CD14-positive monocyte (primary cell): ENCODE data around the gene LIPE. TPM values are rescaled to one million over a fixed set of nuclear protein-coding genes. Genes with fewer than 3 reads are reported as not detected.

Experiments
- DNase-seq, 3 donors: peaks; one replicate each; pipeline ENCODE4 v3.0.0-alpha.2; 2011 to 2022
- H2AFZ ChIP-seq: 2 replicates; pipeline ENCODE4 v1.6.0; 2012; ENCODE audit warnings: mild to moderate bottlenecking, low read depth, low read length, inconsistent platforms; ENCODE audit not compliant: insufficient read depth, poor library complexity, severe bottlenecking
- H3K27ac ChIP-seq, 2 donors: 1 replicate in 1 of 2; 2 replicates in 1 of 2; pipeline ENCODE4 v1.5.1; 2012 to 2013; ENCODE audit warnings: low read length in 2 of 2, control low read depth in 1 of 2, inconsistent platforms in 1 of 2, low read depth in 1 of 2, mild to moderate bottlenecking in 1 of 2
- H3K27me3 ChIP-seq, 2 donors: one replicate each; pipeline versions ENCODE4 v1.6.0 to v1.6.1; 2011 to 2013; ENCODE audit warnings: low read length in 2 of 2; ENCODE audit not compliant: control insufficient read depth in 2 of 2, insufficient read depth in 2 of 2
- H3K36me3 ChIP-seq, 2 donors: replicated peaks in 1 of 2; 1 replicate in 1 of 2; 2 replicates in 1 of 2; pipeline versions ENCODE4 v1.5.1 to v1.6.1; 2012 to 2013; ENCODE audit warnings: low read length in 2 of 2, control low read depth in 1 of 2, inconsistent platforms in 1 of 2, mild to moderate bottlenecking in 1 of 2; ENCODE audit not compliant: insufficient read depth in 2 of 2, control insufficient read depth in 1 of 2
- H3K4me1 ChIP-seq, 2 donors: 1 replicate in 1 of 2; 2 replicates in 1 of 2; pipeline versions ENCODE4 v1.5.1 to v1.6.1; 2012 to 2013; ENCODE audit warnings: low read length in 2 of 2, control low read depth in 1 of 2, inconsistent platforms in 1 of 2, mild to moderate bottlenecking in 1 of 2, moderate library complexity in 1 of 2; ENCODE audit not compliant: insufficient read depth in 2 of 2, control insufficient read depth in 1 of 2
- H3K4me2 ChIP-seq: replicated peaks from 2 replicates; pipeline ENCODE3; 2012; ENCODE audit warnings: low read length, moderate library complexity, mild to moderate bottlenecking; ENCODE audit not compliant: poor library complexity, severe bottlenecking; ENCODE audit errors: extremely low read depth
- H3K4me3 ChIP-seq, 3 experiments: fragments of 200-600 bp in 1 of 3; sonication (generic) in 1 of 3; replicated peaks in 1 of 3; 1 replicate in 2 of 3; 2 replicates in 1 of 3; pipeline ENCODE4 v1.5.1; 2011 to 2013; ENCODE audit warnings: low read length in 3 of 3, mild to moderate bottlenecking in 3 of 3, control low read depth in 2 of 3, low read depth in 2 of 3, inconsistent platforms in 1 of 3, moderate library complexity in 1 of 3
- H3K79me2 ChIP-seq: 2 replicates; pipeline ENCODE4 v1.6.0; 2012; ENCODE audit warnings: mild to moderate bottlenecking, control low read depth, inconsistent platforms, low read length, moderate library complexity; ENCODE audit not compliant: insufficient read depth
- H3K9ac ChIP-seq: 2 replicates; pipeline ENCODE4 v1.6.0; 2017; ENCODE audit warnings: low read length, mild to moderate bottlenecking; ENCODE audit not compliant: insufficient read depth, poor library complexity, severe bottlenecking
- H3K9me3 ChIP-seq, 2 donors: replicated peaks in 1 of 2; 1 replicate in 1 of 2; 2 replicates in 1 of 2; pipeline versions ENCODE4 v1.5.1 to v1.6.1; 2012 to 2013; ENCODE audit warnings: low read length in 2 of 2, control low read depth in 1 of 2; ENCODE audit not compliant: control insufficient read depth in 1 of 2, insufficient read depth in 1 of 2
- H4K20me1 ChIP-seq: 2 replicates; pipeline ENCODE4 v1.6.0; 2012; ENCODE audit warnings: mild to moderate bottlenecking, low read length, control low read depth, moderate library complexity; ENCODE audit not compliant: insufficient read depth
- H3K27ac Mint-ChIP-seq, 7 donors: one replicate each; pipeline ENCODE4 v1.8.0; 2020; ENCODE audit warnings: mild to moderate bottlenecking in 7 of 7, mixed read lengths in 7 of 7, moderate library complexity in 6 of 7, inconsistent platforms in 2 of 7
- H3K27me3 Mint-ChIP-seq, 3 donors: one replicate each; pipeline ENCODE4 v1.8.0; 2021 to 2022; ENCODE audit warnings: low read depth in 3 of 3, mild to moderate bottlenecking in 3 of 3, mixed read lengths in 3 of 3, moderate library complexity in 3 of 3, inconsistent platforms in 1 of 3
- H3K36me3 Mint-ChIP-seq, 2 donors: one replicate each; pipeline ENCODE4 v1.8.0; 2020; ENCODE audit warnings: mixed read lengths in 2 of 2, inconsistent platforms in 1 of 2, mild to moderate bottlenecking in 1 of 2
- H3K4me1 Mint-ChIP-seq: one replicate; pipeline ENCODE4 v1.8.0; 2020; ENCODE audit warnings: mild to moderate bottlenecking, mixed read lengths
- H3K4me3 Mint-ChIP-seq, 2 donors: one replicate each; pipeline ENCODE4 v1.8.0; 2020; ENCODE audit warnings: mild to moderate bottlenecking in 2 of 2, mixed read lengths in 2 of 2, moderate library complexity in 1 of 2
- H3K9me3 Mint-ChIP-seq, 7 donors: one replicate each; pipeline ENCODE4 v1.8.0; 2020 to 2022; ENCODE audit warnings: mixed read lengths in 7 of 7, mild to moderate bottlenecking in 6 of 7, moderate library complexity in 6 of 7, inconsistent platforms in 2 of 7
- WGBS: methylation state at CpG from one replicate; pipeline ENCODE4 v1.1.5; 2013; ENCODE audit warnings: missing lambda C conversion rate; ENCODE audit not compliant: insufficient coverage; 5-methylcytosine and 5-hydroxymethylcytosine counted together
- intact Hi-C, 2 donors: fragments of 100-400 bp; cut with micrococcal nuclease; formaldehyde crosslinking; loops; one replicate each; pipeline versions ENCODE4 v1.15.0 to v1.15.1; 2023
- polyA plus RNA-seq, 3 donors: library from polyadenylated mRNA; depleted of rRNA in 1 of 3; unstranded in 2 of 3; stranded (reverse) in 1 of 3; fragments of 300-500 nt in 2 of 3; fragments of >200 nt in 1 of 3; fragmentation: Illumina TruSeq in 2 of 3; gene quantifications; 1 replicate in 2 of 3; 2 replicates in 1 of 3; pipeline ENCODE4 v1.2.3, GENCODE V29; 2012 to 2021
- TF ChIP-seq, protein P1 (sequence below): fragments of 200-600 bp; IDR thresholded peaks from one replicate; pipeline ENCODE4 v1.8.0; 2022; ENCODE audit warnings: antibody characterized with exemption, mild to moderate bottlenecking

LIPE gene
- polyA plus RNA-seq, 3 donors, result 0.31 TPM; not detected in 2

DNA sequence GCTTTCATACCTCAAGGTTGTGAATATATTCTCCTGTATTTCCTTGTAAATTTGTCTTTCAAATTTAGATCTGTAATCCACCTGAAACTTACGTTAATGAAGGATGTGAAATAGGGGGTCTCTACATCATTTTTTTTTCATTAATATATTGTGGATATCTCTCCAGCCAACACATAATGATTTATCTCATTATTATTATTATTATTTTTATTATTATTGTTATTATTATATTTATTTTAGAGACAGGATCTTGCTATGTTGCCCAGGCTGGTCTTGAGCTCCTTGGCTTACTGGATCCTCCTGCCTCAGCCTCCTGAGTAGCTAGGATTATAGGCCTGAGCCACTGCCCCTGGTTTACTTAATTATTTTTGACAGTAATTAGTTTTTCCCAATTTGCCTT, 4.3 kb upstream of the LIPE start:
- Mint-ChIP-seq H3K27ac (no peak overlapping the region), H3K36me3 (no peaks in the 10 kb centered on the region), H3K4me1 (peaks cover 3% of the 10 kb centered on the region), H3K27me3 (peaks cover 0 to 17% (median 9%) of the 10 kb centered on the region in 3 donors), H3K9me3 (no peaks in the 10 kb centered on the region), H3K4me3 (no peak overlapping the region)
- Histone ChIP-seq H3K36me3 (no peaks in the 10 kb centered on the region), H3K9me3 (no peaks in the 10 kb centered on the region), H3K79me2 (no peaks in the 10 kb centered on the region), H4K20me1 (no peaks in the 10 kb centered on the region), H3K4me1 (no peaks in the 10 kb centered on the region), H2AFZ (no peak overlapping the region), H3K9ac (no peak overlapping the region), H3K4me2 (no peak overlapping the region), H3K4me3 (no peak overlapping the region), H3K27me3 (no peaks in the 10 kb centered on the region), H3K27ac (no peak overlapping the region)
- intact Hi-C loops, result no loop called here
- no CpG with 5 or more reads among the region's 1 CpG for WGBS
- DNase-seq, result no peak
- TF ChIP-seq, protein P1, sequence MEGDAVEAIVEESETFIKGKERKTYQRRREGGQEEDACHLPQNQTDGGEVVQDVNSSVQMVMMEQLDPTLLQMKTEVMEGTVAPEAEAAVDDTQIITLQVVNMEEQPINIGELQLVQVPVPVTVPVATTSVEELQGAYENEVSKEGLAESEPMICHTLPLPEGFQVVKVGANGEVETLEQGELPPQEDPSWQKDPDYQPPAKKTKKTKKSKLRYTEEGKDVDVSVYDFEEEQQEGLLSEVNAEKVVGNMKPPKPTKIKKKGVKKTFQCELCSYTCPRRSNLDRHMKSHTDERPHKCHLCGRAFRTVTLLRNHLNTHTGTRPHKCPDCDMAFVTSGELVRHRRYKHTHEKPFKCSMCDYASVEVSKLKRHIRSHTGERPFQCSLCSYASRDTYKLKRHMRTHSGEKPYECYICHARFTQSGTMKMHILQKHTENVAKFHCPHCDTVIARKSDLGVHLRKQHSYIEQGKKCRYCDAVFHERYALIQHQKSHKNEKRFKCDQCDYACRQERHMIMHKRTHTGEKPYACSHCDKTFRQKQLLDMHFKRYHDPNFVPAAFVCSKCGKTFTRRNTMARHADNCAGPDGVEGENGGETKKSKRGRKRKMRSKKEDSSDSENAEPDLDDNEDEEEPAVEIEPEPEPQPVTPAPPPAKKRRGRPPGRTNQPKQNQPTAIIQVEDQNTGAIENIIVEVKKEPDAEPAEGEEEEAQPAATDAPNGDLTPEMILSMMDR, result no peak

DNA sequence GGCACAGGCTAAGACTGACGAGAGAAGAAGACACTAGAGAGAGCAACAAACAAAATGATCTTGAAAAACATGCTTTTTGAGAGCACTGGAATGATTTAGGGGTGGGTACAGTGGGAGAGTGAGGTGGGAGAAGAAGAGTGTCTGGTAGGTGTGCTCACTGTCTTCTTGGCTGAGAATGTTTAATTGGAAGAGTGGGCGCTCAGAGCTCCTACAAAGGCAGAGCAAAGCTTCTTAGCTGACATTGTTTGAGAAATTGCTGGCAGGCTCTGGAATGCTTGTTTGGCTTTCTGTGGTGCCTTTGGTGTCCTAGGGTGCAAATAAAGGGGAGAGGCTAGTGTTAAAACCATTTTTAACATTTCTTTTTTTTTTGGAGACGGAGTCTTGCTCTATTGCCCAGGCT, 1.5 kb upstream of the LIPE start:
- intact Hi-C loops, result no loop called here
- DNase-seq, result no peak
- H3K27ac ChIP-seq, result no peak overlapping the region
- peaks cover 11% of the 10 kb centered on the region for H3K4me1 Mint-ChIP-seq
- peaks cover 0 to 2% of the 10 kb centered on the region in 2 donors for H3K36me3 Mint-ChIP-seq
- H3K4me3 Mint-ChIP-seq, result no peak overlapping the region
- H3K27me3 Mint-ChIP-seq, result peaks cover 18 to 32% (median 30%) of the 10 kb centered on the region in 3 donors
- H3K9me3 Mint-ChIP-seq, result peaks cover 0 to 10% (median 4%) of the 10 kb centered on the region in 7 donors
- 91% methylated on average over 2 of the region's 3 CpGs for WGBS
- peaks cover 5 to 6% of the 10 kb centered on the region in 2 donors for H3K4me1 ChIP-seq
- no peak overlapping the region for H3K9ac ChIP-seq
- no peak overlapping the region for H3K4me3 ChIP-seq
- no peak overlapping the region for H3K4me2 ChIP-seq
- H3K27me3 ChIP-seq, result peaks cover 0 to 16% of the 10 kb centered on the region in 2 donors
- no peaks in the 10 kb centered on the region for H3K36me3 ChIP-seq
- H4K20me1 ChIP-seq, result no peaks in the 10 kb centered on the region
- H3K9me3 ChIP-seq, result no peaks in the 10 kb centered on the region
- TF ChIP-seq, protein P1, result no peak
- H3K27ac Mint-ChIP-seq, result no peak overlapping the region
- no peaks in the 10 kb centered on the region for H3K79me2 ChIP-seq
- no peak overlapping the region for H2AFZ ChIP-seq
